Muscle of back (tissue), 11 donors: Measurements from ENCODE around the gene CFAP97D2. TPM values are rescaled to one million over a fixed set of nuclear protein-coding genes. Genes with fewer than 3 reads are reported as not detected.
"Not testable (repeated sequence)": the region's sequence is repeated elsewhere in the genome, so short reads cannot be mapped to it uniquely, and the experiment has no call there.

Experiments used
- DNase-seq, 3 donors: peaks; one replicate each; pipeline versions ENCODE4 v3.0.0 to v3.0.0-alpha.2; 2013
- polyA plus RNA-seq, 10 donors: library from polyadenylated mRNA; unstranded; fragments of 120-200 nt; gene quantifications; one replicate each; pipeline ENCODE4 v1.2.1, GENCODE V29; 2013; ENCODE audit not compliant: insufficient read length in 10 of 10

The CFAP97D2 gene
- polyA plus RNA-seq, 10 donors: not detected

- no peak for DNase-seq
Measured at GRCh38 chr13:114143806-114144605, 35.1 kb upstream of the CFAP97D2 start.

- no peak for DNase-seq
Measured at GRCh38 chr13:114144606-114145244, 34.3 kb upstream of the CFAP97D2 start.

- DNase-seq: no peak
Measured at GRCh38 chr13:114145256-114145655, 33.8 kb upstream of the CFAP97D2 start.

GRCh38 chr13:114145722-114146121, 33.3 kb upstream of the CFAP97D2 start:
- no peak for DNase-seq

- no peak for DNase-seq
Measured at GRCh38 chr13:114146173-114146572, 32.9 kb upstream of the CFAP97D2 start.

GRCh38 chr13:114146629-114147028, 32.4 kb upstream of the CFAP97D2 start:
- DNase-seq: no peak

GRCh38 chr13:114147803-114148520, 31.1 kb upstream of the CFAP97D2 start:
- DNase-seq: no peak

- DNase-seq: no peak
Measured at GRCh38 chr13:114148521-114148855, 30.6 kb upstream of the CFAP97D2 start.

GRCh38 chr13:114148886-114149285, 30.2 kb upstream of the CFAP97D2 start:
- DNase-seq: not testable (repeated sequence)

GRCh38 chr13:114149774-114150740, 29.0 kb upstream of the CFAP97D2 start:
- DNase-seq: no peak

GRCh38 chr13:114151031-114151430, 28.0 kb upstream of the CFAP97D2 start:
- DNase-seq: no peak

GRCh38 chr13:114151565-114152284, 27.3 kb upstream of the CFAP97D2 start:
- no peak for DNase-seq

GRCh38 chr13:114152285-114152645, 26.8 kb upstream of the CFAP97D2 start:
- no peak for DNase-seq

GRCh38 chr13:114152831-114153371, 26.2 kb upstream of the CFAP97D2 start:
- no peak for DNase-seq

GRCh38 chr13:114153485-114154080, 25.5 kb upstream of the CFAP97D2 start:
- no peak for DNase-seq

- DNase-seq: no peak
Measured at GRCh38 chr13:114154476-114154875, 24.6 kb upstream of the CFAP97D2 start.

GRCh38 chr13:114155320-114155719, 23.7 kb upstream of the CFAP97D2 start:
- DNase-seq: no peak

- no peak for DNase-seq
Measured at GRCh38 chr13:114155926-114156883, 22.9 kb upstream of the CFAP97D2 start.

- no peak for DNase-seq
Measured at GRCh38 chr13:114157869-114158495, 21.1 kb upstream of the CFAP97D2 start.
